ENCODE data around the gene ATR.

ATR gene

GRCh38 chr3:142507241-142507640 lies 71.3 kb downstream of the ATR start:
- no peak for DNase-seq

GRCh38 chr3:142502187-142502985 lies 76.1 kb downstream of the ATR start:
- DNase-seq = no peak

GRCh38 chr3:142501004-142501926 lies 77.3 kb downstream of the ATR start:
- no peak for DNase-seq

- no peak for DNase-seq
These were observed 78.3 kb downstream of the ATR start for GRCh38 chr3:142500211-142500610.

DNA sequence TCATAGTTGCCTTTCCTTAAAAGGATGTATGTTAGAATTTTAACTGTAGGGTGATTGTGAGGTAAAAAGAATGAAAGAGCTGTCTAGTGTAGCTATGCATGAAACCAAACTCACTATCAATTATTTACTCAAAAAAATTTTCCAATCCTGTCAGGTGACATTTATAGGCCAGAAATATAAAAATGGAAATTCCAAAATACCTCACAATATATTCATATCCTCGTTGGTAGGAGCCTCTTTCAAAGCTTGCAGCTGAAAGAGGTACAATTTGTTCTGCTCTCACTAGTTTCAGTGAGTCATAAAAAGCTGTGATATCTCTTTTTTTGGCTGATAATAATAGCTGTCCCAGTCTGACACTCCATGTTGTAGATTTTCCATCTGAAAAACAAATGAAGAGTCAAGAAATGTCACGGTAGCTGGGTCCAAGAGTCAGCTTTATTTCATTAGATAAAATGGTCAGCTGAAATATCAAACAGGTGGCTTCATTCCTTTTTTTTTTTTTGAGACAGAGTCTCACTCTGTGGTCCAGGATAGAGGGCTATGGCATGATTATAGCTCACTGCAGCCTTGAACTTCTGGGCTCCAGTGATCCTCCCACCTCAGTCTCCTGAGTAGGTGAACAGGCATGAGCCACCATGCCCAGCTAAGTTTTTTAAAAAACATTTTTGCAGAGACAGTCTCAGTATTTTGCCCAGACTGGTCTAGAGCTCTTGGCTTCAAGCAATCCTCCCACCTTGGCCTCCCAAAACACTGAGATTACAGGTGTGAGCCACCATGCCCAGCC lies 79.9 kb downstream of the ATR start:
- DNase-seq = no peak

DNA sequence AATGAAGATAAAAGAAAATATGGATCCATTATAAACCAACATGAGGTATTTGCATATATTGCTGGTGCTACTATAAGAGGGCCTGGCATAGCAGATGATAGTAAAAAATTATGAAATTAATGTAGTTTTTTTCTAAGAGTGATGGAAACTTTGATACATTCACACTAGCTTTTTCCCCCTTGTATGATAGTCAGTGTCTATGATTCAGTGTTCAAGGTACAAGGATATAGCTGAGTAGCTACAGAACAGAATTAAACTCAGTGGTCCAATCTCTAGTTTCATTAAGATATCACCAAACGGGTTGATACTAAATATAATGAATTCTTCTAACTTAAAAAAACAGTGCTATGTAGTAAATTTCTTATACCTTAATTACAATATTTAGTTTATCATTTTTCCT lies 80.8 kb downstream of the ATR start:
- no peak for DNase-seq

DNA sequence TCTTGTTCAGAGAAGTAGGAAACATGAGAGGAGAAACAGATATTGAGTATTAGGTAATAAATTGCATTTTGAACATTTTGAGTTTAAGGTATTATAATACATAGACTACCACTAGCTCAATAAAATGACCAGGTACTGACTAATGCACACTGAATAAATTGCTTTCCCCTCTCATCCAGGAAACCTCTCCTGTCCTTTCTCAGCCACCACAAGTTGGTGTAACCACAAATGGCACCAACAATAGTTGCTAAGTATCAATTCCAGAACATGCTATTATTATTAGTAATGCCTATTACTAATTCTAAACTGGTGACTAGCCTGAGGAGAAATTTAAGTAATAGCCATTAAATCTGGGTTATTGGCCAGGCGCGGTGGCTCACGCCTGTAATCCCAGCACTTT lies 83.4 kb downstream of the ATR start:
- DNase-seq = no peak

GRCh38 chr3:142492184-142492583 lies 86.3 kb downstream of the ATR start:
- DNase-seq = no peak

DNA sequence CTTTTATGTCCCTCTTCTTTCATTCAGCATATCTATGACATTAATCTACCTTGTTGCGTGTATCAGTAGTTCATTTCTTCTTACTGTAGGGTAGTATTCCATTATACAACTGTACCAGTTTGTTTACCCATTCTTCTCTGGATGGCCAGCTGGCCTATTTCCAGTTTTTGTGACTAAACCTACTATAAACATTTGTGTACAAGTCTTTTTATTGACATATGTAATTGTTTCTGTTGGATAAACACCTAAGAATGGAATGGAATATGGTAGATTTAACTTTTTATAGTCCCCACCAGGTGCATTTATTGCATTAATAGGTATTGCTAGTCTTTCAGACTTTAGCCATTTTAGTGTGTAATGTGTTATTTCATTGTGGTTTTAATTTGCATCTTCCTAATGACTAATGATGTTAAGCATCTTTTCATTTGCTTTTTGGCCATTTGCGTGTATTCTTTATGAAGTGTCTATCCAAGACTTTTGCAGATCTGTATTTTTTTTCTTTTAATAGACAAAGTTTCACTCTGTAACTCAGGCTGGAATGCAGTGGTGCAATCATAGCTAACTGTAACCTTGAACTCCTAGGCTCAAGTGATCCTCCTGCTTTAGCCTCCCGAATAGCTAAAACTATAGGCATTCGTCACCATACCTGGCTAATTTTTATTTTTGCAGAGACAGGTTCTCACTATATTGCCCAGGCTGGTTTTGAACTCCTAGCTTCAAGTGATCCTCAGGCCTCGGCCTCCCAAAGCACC lies 88.8 kb downstream of the ATR start:
- DNase-seq = no peak

GRCh38 chr3:142484912-142485435 lies 93.6 kb downstream of the ATR start:
- DNase-seq = no peak

DNA sequence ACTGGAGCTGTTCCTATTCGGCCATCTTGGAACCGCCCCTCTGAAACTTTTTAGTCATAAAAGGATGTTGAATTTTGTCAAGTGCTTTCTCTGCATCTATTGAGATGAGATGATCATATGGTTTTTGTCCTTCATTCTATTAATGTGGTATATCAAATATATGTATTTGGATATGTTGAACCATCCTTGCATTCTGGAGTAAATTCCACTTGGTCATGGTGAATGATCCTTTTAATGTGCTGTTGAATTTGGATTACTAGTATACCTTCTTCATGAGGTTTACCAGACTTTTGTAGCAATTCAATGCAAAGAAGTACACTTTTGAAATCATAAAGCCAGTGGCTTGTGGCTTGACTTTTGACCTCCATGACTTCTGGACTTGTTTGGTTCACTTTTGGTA lies 97.3 kb downstream of the ATR start:
- DNase-seq = no peak

DNA sequence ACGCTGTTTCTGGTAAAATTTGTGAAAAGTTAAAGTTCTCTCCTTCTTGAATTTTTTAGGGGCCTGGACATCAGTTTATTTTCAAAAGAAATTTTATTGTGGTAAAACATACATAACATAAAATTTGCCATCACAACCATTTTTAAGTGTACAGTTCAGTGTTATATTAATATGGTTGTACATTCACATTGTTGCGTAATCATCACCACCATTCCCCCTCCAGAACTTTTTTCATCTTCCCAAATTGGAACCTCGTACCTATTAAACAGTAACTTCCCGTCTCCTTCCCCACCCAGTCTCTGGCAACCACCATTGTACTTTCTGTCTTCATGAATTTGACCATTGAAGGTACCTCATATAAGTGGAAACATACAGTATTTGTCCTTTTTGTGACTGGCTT lies 107.7 kb downstream of the ATR start:
- DNase-seq = no peak

DNA sequence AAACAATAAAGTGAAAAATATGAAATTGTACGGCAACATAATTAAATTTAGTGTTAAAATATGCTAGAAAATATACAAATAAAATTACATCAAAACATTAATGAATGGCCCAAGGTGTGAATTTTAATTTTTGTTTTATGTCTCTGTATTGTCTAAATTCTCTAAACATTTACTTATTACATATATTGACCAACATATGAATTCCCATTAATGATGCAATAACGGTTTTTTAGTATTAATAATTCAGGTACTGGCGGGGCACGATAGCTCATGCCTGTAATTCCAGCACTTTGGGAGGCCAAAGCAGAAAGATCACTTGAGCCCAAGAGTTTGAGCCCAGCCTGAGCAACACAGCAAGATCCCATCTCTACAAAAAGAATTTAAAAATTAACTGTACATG lies 110.1 kb downstream of the ATR start:
- DNase-seq = no peak

DNA sequence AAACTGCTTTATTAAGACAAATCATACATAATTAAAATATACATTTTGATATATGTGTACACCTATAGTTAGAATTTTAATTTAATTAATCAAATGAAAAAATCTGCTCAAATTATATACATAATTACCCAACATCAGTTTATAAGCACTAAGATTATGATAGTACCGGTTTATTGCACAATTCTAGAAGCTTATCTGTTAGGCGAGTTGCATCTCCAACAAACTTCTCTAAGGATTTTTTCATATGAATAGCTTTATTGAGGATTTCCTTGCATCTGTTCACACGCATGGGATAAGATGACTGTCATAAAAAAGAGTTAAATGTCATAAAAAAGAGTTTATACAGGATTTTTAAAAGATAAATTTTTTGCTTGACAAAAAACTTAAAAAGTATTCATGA lies 110.8 kb downstream of the ATR start:
- no peak for DNase-seq

DNA sequence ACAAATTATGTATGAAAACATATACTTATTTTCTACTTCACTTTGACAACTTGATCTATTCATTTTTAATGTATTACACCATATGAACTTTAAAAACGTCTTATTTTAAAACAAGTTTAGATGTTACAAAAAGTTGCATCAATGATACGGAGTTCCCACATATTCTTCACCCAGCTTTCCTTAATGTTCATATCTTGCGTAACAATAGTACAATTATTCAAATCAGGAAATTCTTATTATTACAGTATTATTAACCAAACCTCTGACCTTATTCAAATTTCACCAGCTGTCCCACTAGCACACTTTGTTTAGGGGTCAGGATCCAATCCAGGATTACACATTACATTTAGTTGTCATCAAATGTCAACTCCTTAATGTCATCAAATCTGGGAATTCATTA lies 117.8 kb downstream of the ATR start:
- no peak for DNase-seq

DNA sequence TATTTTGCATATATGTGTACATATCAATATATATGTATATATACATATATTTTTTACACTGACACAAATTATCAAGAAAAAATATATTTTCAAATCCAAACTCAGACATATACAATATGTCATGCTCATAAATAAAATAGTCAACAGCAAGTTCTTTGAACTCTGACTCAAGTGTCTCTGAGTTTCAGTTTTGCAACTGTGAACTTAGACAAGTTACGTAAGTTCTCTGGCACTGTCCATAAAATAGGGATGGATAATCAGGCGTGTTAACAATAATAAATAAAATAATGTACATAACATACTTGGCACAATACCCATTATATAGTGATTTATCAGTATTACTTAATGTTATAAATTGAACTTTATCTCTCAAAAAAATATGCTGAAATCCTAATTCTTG lies 118.6 kb downstream of the ATR start:
- DNase-seq = no peak

GRCh38 chr3:142459096-142459495 lies 119.4 kb downstream of the ATR start:
- DNase-seq = no peak

DNA sequence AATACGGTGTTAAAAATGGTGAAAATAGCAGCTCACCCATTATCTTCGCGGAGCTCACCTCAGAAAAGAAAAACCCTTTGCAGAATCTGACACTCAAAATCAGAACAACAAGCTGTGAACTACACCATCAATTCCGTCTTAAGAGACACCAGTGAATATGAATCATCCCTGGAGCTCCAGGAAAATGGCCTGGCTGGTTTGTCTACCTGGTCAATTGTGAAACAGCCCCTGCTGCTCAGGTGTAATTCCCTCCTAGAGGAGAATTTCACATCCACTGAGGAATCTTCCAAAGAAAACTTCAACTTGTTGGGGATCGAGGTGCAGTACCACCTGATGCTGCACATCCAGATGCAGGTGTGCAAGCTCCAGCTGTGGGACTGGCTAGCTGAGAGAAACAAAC lies 127.7 kb downstream of the ATR start:
- DNase-seq = no peak

- DNase-seq = no peak
These were observed 128.3 kb downstream of the ATR start for GRCh38 chr3:142450189-142450588.

DNA sequence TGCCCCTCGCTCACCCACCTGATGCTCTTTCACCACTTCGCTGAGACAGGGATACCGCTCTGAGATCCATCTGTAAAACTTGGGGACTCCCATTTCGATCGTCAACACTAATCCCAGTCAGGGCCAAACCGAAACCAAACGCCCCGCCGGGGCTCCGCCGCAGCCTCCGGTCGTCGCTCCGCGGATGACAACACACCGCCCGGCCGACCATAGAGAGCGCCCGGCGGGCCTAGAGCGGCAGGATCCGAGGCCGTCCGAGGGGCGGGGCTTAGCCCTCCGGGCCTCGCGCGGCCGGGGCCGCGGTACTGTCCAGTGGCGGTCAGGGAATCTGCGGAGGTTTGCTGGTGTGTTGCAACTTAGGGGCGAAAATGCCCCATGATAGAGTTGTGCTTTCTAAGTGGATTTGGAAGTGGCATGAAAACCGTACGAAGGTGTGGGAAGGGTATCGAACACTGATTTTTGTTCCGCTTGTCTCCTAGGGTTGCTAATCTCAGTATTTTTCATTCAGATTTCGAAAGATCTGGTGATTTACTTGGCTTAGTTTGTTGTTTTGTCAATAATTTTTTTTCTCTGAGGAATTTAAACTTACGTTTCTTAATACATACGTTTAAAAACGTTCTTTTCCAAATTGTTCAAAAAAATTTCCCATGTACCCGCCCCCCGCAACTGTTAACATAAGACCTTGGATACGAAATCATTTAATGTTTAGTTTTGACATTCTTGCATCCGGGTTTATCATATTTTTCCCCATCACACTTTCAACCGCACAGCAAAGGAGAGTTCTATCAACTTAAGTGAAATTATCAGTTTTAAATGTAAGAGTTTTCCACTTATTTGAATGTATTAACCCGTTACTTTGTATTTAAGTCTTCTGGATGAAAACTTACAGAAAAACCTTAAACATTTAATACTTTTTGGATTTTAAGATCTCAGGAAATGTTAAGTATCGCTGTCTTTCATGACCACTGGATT lies 130.4 kb downstream of the ATR start, which contains the start of gene XRN1:
XRN1 (minus strand) TSS at position 186 of the 972 bp plus-strand sequence; CDS start at position 93, 93 bp downstream.
- peak; percentile 93 for DNase-seq

DNA sequence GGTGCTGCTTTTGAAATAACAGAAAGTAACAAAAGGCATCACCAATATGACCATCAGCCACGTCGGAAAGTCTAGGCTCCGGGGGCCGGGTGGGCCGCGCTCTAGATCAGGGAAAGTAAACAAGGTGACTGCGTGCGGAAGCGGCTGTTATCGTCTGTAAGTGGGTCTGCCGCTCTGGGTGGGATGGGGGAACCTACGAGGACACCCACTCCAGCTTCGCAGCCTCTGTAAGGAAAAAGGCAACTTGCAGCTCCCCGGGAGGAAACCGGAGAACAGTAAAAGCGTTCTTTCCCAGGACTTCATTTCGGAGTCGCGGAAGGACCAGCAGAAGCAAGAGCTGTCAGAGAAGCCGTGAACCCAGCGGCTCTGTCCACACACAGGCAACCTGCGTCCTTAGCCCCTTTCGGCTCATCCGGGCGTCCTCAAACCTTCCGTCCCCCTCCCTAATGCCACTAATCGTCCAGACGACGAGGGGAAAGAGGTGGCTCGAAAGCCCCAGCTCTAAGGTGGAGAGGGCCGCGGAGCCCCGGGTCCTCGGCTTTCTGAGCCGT lies 131.2 kb downstream of the ATR start:
- DNase-seq = peak; percentile 57

Measured in midbrain (tissue), 1 donor.